NB4 (cell line): ENCODE measurements around the gene JOSD2.

Experiments used
- DNase-seq: peaks from one replicate; pipeline ENCODE4 v3.0.0; 2010; ENCODE audit warnings: low read depth
- H3K4me3 ChIP-seq: one replicate; pipeline ENCODE4 v1.5.1; 2011; ENCODE audit warnings: mild to moderate bottlenecking, low read depth, low read length, moderate library complexity
- CTCF ChIP-seq: IDR thresholded peaks from one replicate; pipeline ENCODE4 v1.5.1; 2012; ENCODE audit warnings: low read depth, low read length
- MYC ChIP-seq: IDR thresholded peaks from 2 replicates; pipeline ENCODE4 v1.6.1; 2011; ENCODE audit warnings: low read depth, low read length
- POLR2A ChIP-seq: IDR thresholded peaks from 2 replicates; pipeline ENCODE4 v1.6.1; 2011; ENCODE audit warnings: mild to moderate bottlenecking; ENCODE audit not compliant: insufficient read length; ENCODE audit errors: extremely low read depth
- TF ChIP-seq, protein P1 (sequence below): IDR thresholded peaks from 2 replicates; pipeline ENCODE4 v1.6.1; 2011; ENCODE audit warnings: low read depth, low read length

JOSD2 gene

GRCh38 chr19:50513746-50514345 lies 2.9 kb upstream of the JOSD2 start, which contains the start of gene ASPDH:
TSS of gene ASPDH (minus strand) at chr19:50513913. CDS start at chr19:50513823, 90 bp downstream.
- TF ChIP-seq POLR2A (no peak), MYC (no peak)
- no peak for DNase-seq
- no peak within 1 kb of the TSS for H3K4me3 ChIP-seq

DNA sequence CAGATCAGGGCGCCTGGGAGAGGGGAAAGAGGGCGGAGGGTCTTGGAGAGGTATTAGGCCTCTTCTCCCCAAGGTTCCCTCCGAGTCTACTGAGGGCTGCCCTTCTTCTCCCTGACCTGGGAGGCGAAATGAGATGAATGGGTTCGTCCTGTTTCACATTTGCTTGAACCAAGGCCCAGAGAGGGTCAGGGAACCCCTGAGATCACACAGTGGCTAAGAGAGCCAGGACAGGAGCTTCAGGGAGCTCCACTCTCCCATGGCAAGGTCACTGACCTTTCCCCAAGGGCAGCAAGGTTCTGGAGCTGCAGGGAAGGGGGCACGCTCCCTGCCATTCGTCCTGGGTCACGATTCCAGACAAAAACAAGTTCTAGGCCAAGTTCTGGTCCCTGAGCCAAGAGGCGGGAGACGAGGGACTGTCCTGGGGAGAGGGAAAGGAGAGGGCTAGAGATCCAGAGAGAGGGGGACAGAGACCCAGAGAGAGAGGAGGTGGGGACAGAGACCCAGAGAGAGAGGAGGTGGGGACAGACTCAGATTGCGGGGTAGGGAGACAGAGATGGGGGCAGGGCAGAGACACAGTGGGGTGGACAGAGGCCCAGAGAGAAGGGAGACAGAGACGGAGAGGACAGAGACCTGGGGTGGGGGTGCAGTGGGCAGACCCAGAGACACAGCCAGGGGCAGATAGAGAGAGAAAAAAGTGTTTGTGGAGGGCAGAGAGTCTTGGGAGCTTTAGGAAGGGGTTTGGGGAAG lies 2.2 kb upstream of the JOSD2 start:
- no peak for DNase-seq
- TF ChIP-seq CTCF (no peak), MYC (no peak), POLR2A (no peak)
- TF ChIP-seq, protein P1, sequence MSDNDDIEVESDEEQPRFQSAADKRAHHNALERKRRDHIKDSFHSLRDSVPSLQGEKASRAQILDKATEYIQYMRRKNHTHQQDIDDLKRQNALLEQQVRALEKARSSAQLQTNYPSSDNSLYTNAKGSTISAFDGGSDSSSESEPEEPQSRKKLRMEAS = no peak
- no peak overlapping the region for H3K4me3 ChIP-seq

GRCh38 chr19:50512112-50512998 lies 1.4 kb upstream of the JOSD2 start:
- no peak for DNase-seq
- peak overlapping the region; percentile 73 for H3K4me3 ChIP-seq
- TF ChIP-seq POLR2A (no peak), CTCF (no peak), MYC (no peak)
- TF ChIP-seq, protein P1 = no peak

- DNase-seq = no peak
- peak overlapping the region; percentile 57 for H3K4me3 ChIP-seq
- TF ChIP-seq CTCF (no peak), MYC (no peak), POLR2A (no peak)
- TF ChIP-seq, protein P1 = no peak
Observed at GRCh38 chr19:50510700-50511068, 307 bp downstream of the JOSD2 start.

DNA sequence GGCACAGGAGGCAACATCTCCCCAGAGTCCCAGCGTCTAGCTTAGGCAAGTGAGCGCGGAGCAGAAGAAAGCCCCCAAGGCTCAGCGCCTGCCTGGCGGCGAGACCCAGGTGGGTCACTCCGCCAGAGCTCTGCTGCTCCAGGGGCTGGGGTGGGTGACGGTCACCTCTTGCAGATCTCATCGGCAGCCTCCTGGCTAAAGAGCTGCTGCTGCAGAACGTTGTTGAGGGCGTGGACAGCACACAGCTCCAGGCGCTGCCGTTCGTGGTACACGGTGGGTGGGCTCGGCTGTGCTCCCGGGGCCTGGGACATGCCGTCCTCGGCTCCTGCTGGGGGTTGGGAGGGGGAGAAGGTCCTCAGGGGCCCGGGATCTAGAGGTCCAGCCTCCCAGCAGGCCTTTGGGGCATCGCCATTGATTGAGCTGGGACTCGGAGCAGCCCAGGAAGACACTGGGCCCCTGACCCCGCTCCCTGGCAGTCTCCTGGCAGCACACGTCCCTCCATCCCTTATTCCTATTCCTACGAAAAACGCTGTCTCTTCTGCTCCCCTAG lies 795 bp downstream of the JOSD2 start:
- TF ChIP-seq POLR2A (no peak), CTCF (no peak), MYC (no peak)
- TF ChIP-seq, protein P1 = no peak
- DNase-seq = no peak
- peak overlapping the region; percentile 57 for H3K4me3 ChIP-seq

GRCh38 chr19:50509366-50509765 lies 1.6 kb downstream of the JOSD2 start:
- no peak overlapping the region for H3K4me3 ChIP-seq
- DNase-seq = no peak
- no peak for TF ChIP-seq POLR2A
